Thoracic aorta (tissue), 2 donors: ENCODE measurements around the gene TPGS1. TPM values are rescaled to one million over a fixed set of nuclear protein-coding genes. Genes with fewer than 3 reads are reported as not detected.

ENCODE experiments used
- ATAC-seq: fragments of 150-250 bp; one replicate; pipeline ENCODE4 v1.8.0; 2017; ENCODE audit warnings: low read depth; ENCODE audit not compliant: insufficient number of reproducible peaks, low FRiP score
- DNase-seq: peaks from one replicate; pipeline ENCODE4 v3.0.0-alpha.2; 2020; ENCODE audit warnings: low spot score
- H3K27ac ChIP-seq, 2 donors: fragments of 200-600 bp; sonication (generic); 1 replicate in 1 of 2; 2 replicates in 1 of 2; pipeline ENCODE4 v1.5.1; 2016; ENCODE audit warnings: mild to moderate bottlenecking in 2 of 2, moderate library complexity in 2 of 2
- H3K27me3 ChIP-seq: fragments of 200-600 bp; sonication (generic); replicated peaks from 2 replicates; pipeline ENCODE4 v1.6.0; 2016; ENCODE audit warnings: mild to moderate bottlenecking; ENCODE audit not compliant: insufficient read depth
- H3K36me3 ChIP-seq: fragments of 200-600 bp; sonication (generic); one replicate; pipeline ENCODE4 v1.5.1; 2016
- H3K4me1 ChIP-seq, 2 donors: fragments of 200-600 bp; sonication (generic); 1 replicate in 1 of 2; 2 replicates in 1 of 2; pipeline versions ENCODE4 v1.5.1 to v1.6.0; 2016; ENCODE audit warnings: low read depth in 2 of 2, mild to moderate bottlenecking in 1 of 2; ENCODE audit not compliant: control insufficient read depth in 1 of 2
- H3K4me3 ChIP-seq: fragments of 200-600 bp; sonication (generic); 2 replicates; pipeline ENCODE4 v1.5.1; 2016; ENCODE audit warnings: mild to moderate bottlenecking
- H3K9me3 ChIP-seq: fragments of 200-600 bp; sonication (generic); 2 replicates; pipeline ENCODE4 v1.5.1; 2016
- total RNA-seq, 2 donors: library from RNA; depleted of rRNA; stranded (reverse); fragments of >200 nt; gene quantifications; one replicate each; pipeline versions ENCODE4 v1.1.0 to v1.2.3, GENCODE V29; 2016
- TF ChIP-seq, protein P1 (sequence below): fragments of 200-600 bp; sonication (generic); IDR thresholded peaks from one replicate; pipeline ENCODE4 v1.5.1; 2019; ENCODE audit warnings: antibody characterized with exemption

Gene TPGS1, protein sequence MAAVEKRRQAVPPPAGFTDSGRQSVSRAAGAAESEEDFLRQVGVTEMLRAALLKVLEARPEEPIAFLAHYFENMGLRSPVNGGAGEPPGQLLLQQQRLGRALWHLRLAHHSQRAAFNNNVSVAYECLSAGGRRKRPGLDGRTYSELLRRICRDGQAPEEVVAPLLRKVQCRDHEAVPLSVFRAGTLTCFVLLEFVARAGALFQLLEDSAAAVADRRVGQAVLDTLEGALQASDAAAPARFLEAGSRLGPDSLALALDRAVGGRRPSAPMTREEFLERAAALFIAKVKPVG
- 10 to 100 TPM; 34.1 to 94.1 TPM for total RNA-seq

DNA sequence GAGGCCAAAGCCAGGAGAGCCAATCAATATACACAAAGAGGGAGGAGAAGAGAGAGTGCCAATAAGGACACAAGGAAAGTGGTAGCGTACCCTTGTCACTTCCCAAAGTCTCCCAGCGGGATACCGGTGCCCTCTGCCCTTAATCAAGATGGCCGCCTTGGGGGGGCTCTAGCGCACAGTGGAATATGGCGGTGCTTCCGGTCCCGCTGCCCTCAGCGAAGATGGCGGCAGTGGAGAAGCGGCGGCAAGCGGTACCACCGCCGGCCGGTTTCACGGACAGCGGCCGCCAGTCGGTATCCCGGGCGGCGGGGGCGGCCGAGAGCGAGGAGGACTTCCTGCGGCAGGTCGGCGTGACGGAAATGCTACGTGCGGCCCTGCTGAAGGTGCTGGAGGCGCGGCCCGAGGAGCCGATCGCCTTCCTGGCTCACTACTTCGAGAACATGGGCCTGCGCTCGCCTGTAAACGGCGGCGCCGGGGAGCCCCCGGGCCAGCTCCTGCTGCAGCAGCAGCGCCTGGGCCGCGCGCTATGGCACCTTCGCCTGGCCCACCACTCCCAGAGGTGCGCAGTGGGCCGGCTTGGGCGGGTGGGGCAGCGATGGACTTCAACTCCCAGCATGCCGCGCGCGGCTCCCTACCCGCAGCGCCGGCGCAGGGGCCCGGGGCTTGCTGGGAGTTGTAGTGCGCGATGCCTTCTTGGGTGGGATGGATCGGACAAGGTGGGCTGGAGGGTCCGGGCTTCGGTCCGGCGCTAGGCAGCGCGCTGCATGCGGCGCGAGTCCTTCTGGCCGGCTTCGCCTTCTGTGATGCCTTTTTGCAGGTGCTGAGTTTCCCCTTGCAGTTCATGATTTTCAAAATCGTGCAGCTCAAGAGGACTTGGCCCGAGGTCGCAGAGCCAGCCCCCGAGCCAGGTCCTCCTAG is at the start of gene TPGS1:
Gene TPGS1, plus strand, starts transcription at position 212 of the 918 bp plus-strand sequence. Its CDS starts 10 bp downstream, at position 222.
- H3K9me3 ChIP-seq = no peaks in the 10 kb centered on the region
- peak within 1 kb of the TSS; percentile 96 for H3K27ac ChIP-seq
- DNase-seq (no peak), ATAC-seq (no peak)
- no peaks in the 10 kb centered on the region for H3K36me3 ChIP-seq
- H3K27me3 ChIP-seq = no peaks in the 10 kb centered on the region
- TF ChIP-seq, protein P1, sequence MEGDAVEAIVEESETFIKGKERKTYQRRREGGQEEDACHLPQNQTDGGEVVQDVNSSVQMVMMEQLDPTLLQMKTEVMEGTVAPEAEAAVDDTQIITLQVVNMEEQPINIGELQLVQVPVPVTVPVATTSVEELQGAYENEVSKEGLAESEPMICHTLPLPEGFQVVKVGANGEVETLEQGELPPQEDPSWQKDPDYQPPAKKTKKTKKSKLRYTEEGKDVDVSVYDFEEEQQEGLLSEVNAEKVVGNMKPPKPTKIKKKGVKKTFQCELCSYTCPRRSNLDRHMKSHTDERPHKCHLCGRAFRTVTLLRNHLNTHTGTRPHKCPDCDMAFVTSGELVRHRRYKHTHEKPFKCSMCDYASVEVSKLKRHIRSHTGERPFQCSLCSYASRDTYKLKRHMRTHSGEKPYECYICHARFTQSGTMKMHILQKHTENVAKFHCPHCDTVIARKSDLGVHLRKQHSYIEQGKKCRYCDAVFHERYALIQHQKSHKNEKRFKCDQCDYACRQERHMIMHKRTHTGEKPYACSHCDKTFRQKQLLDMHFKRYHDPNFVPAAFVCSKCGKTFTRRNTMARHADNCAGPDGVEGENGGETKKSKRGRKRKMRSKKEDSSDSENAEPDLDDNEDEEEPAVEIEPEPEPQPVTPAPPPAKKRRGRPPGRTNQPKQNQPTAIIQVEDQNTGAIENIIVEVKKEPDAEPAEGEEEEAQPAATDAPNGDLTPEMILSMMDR = no peak
- H3K4me3 ChIP-seq = peak within 1 kb of the TSS; percentile 96
- peaks cover 10 to 18% of the 10 kb centered on the region in 2 donors for H3K4me1 ChIP-seq

DNA sequence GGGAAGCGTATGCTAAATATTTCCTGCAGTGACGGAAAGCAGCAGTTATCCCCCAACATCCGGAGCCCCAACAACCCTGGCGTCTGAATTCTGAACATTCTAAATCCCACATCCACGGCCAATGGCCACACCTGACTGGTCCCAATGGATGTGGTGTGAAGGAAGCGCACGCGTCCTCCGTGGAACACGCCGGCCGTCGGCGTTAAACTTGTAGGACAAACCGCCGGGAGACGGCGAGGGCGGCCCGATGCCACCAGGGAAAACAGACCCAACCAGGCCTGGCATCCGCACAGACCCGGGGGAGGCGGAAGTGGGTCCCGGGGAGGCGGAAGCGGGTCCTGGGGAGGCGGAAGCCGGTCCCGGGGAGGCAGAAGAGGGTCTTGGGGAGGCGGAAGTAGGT is 49.7 kb upstream of the TPGS1 start:
- peaks cover 0 to 5% of the 10 kb centered on the region in 2 donors for H3K4me1 ChIP-seq
- ATAC-seq (no peak), DNase-seq (no peak)
- H3K27me3 ChIP-seq = peaks cover 6% of the 10 kb centered on the region
- TF ChIP-seq, protein P1 = no peak
- H3K27ac ChIP-seq = no peak overlapping the region
- H3K9me3 ChIP-seq = no peaks in the 10 kb centered on the region
- no peaks in the 10 kb centered on the region for H3K36me3 ChIP-seq
- H3K4me3 ChIP-seq = no peak overlapping the region

DNA sequence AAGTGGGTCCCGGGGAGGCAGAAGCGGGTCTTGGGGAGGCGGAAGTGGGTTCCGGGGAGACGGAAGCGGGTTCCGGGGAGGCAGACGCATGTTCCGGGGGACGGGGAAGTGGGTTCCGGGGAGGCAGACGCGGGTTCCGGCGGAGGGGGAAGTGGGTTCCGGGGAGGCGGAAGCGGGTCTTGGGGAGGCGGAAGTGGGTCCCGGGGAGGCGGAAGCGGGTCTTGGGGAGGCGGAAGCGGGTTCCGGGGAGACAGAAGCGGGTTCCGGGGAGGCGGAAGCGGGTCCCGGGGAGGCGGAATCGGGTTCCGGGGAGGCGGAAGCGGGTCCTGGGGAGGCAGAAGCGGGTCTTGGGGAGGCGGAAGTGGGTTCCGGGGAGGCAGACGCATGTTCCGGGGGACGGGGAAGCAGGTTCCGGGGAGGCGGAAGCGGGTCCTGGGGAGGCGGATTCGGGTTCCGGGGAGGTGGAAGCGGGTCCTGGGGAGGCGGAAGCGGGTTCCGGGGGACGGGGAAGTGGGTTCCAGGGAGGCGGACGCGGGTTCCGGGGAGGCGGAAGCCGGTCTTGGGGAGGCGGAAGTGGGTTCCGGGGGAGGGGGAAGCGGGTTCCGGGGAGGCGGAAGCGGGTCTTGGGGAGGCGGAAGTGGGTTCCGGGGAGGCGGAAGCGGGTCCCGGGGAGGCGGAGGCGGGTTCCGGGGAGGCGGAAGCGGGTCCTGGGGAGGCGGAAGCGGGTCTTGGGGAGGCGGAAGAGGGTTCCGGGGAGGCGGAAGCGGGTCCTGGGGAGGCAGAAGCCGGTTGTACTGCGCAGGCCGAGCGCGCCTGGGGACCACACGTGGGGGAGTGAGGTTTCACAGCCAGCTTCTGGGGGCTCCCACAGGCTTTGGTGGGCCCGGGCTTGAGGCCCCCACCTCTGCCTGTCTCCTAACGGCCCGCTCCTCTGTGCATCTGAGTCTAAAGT is 48.9 kb upstream of the TPGS1 start:
- no peak for ATAC-seq
- TF ChIP-seq, protein P1 = no peak
- H3K27me3 ChIP-seq = peaks cover 6% of the 10 kb centered on the region
- DNase-seq = no peak
- H3K9me3 ChIP-seq = no peaks in the 10 kb centered on the region
- no peaks in the 10 kb centered on the region for H3K36me3 ChIP-seq
- H3K27ac ChIP-seq = no peak overlapping the region
- H3K4me1 ChIP-seq = peaks cover 0 to 5% of the 10 kb centered on the region in 2 donors
- no peak overlapping the region for H3K4me3 ChIP-seq

DNA sequence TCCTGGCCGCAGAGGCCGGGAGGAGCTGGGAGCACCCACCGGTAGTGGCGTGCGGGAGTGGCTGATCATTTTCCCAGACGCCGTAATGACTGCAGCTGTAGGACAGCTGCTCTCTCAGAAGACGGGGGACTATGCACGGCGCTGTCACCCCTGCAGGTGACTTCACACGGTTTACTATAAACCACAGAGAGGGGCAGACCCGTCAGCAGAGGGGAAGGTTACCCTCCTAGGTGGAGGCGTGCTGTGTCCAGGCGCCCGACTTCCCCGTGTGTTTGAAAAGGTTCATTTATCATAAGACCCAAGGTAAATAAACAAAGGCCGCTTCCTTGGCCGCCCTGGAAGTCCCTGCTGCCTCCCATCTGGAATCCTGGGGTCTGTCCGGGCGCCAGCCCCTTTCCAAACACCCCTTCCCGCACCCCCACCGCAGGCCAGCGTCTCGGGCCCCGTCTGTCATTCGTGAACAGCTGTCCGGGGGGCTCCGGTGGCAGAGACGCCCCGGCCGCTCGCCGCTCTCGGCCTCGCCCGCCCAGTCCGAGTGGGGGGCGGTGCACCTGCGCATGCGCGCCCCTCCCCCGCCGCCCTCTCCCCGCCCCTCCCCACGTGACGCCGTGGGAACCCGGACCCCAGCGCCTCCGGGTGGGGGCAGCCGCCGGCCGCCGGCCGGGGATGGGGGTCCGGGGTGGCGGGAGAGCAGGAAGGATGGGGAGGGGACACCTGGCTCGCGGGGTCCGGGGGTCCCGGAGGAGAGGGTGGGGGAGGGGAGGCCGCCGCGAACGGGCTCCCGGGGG is 47.4 kb upstream of the TPGS1 start:
- no peak for DNase-seq

More for the DNA sequence above, 47.4 kb upstream of the TPGS1 start:
- Histone ChIP-seq H3K27ac (no peak overlapping the region), H3K9me3 (no peaks in the 10 kb centered on the region), H3K36me3 (no peaks in the 10 kb centered on the region), H3K4me1 (peaks cover 0 to 5% of the 10 kb centered on the region in 2 donors), H3K4me3 (peak overlapping the region; percentile 69), H3K27me3 (peaks cover 6% of the 10 kb centered on the region)
- ATAC-seq = peak; percentile 12
- TF ChIP-seq, protein P1 = no peak
